ENCODE measurements around the gene GNAS. TPM values are rescaled to one million over a fixed set of nuclear protein-coding genes. Genes with fewer than 3 reads are reported as not detected.

The GNAS gene
- polyA plus RNA-seq, 4 donors, result 1,952 to 2,271 (median 2,027) TPM

DNA sequence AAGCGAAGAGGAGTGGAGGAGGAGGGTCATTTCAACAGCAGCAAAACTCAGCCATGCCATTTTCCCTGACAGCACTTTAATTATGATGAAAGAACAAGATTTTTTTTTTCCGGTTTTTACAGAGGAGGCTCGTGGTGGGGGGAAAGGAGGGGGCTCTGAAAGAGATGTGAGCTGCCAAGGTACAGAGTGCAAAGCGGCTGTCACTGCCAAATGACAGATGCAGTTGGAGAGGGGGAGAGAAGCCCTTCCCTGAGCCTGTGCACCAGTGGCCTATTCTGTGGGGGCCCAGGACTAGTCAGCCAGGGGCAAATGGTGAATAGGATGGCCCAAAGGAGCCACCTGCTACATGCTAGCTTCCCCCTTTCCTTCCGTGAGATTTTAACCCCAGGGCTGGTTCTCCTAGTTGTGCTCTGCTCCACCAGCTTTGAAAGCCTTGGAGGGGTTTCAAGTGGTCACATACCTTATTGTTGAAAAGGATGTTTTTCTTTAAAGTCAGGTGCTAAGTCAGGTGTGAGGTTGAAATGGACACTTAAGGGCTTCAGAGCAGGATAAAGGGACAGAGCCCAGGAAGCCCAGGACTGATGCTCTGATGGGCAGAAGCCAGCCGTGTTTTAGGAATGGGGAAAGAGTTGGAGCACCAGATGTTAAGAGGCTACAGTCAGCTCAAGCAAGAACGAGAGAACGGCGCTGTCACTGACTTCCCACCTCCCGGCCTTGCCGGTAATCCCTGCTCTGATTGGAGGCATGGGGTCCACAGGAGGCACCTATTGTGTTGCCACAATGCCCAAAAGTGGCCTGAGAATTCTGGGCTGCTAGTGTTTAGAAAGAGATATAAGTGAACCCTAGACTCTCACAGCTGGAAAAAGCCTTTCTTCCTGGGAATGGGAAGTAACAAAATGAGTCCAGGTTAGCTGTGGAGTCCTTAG lies 24.8 kb downstream of the GNAS start:
- no peak for DNase-seq (ENCODE audit: low read depth in 4 of 4, low spot score in 3 of 4)

DNA sequence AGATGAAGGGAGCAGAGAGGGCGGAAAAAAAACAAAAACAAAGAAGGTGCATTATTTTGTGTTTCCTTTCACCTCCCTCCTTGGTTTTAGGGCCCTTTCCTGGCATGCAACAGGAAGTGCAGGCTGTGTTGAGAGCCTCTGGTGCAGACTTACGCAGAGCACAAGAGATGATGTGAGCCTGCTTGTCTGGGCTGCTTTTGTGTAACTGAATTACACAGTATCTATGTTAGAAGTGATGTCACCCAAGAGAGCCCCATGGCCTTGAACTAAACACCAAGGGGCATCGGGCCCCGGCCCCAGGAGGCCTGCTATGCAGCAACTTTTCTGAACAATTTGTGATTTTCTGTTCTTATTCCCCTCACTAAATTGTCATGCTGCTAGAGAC lies 25.5 kb downstream of the GNAS start:
- DNase-seq (ENCODE audit: low read depth in 4 of 4, low spot score in 3 of 4), result no peak

DNA sequence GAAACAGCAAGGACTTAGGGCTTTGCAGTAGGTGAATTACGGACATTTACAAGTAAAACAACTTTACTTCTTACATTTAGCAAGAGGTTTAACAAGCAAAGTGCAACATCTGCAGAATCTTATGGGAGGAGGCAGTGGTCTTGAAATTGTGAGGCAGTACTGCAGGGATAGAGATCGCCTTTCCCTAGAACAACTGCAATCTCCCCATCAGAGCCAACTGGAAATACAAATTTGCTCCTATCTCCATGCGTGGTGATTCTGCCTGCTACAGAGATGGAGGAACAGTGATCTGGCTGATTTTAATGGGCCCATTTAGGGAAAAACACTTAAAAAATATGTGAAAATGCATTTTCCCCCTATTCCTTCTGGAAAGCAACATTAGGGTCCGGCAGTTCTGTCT lies 25.9 kb downstream of the GNAS start:
- DNase-seq (ENCODE audit: low read depth in 4 of 4, low spot score in 3 of 4), result no peak

DNA sequence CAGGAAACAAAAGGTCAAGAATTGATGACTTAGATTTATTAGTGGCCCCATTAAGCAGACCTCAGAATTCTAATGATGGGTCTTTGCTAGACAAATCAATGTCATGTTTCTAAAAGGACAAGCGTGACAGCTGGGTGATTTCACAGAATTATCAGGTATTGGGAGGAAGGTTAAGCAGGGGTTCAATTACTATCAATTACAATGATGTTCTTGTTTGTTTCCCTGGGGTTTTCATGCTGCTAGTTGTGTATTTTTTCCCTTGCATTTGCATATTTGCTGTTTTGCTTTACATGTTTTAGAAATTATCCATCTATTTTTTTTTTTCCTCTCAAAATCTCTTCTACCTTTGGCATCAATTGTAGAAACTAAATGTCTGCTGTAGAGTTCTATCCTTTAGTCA lies 27.9 kb downstream of the GNAS start:
- no peak for DNase-seq (ENCODE audit: low read depth in 4 of 4, low spot score in 3 of 4)

DNA sequence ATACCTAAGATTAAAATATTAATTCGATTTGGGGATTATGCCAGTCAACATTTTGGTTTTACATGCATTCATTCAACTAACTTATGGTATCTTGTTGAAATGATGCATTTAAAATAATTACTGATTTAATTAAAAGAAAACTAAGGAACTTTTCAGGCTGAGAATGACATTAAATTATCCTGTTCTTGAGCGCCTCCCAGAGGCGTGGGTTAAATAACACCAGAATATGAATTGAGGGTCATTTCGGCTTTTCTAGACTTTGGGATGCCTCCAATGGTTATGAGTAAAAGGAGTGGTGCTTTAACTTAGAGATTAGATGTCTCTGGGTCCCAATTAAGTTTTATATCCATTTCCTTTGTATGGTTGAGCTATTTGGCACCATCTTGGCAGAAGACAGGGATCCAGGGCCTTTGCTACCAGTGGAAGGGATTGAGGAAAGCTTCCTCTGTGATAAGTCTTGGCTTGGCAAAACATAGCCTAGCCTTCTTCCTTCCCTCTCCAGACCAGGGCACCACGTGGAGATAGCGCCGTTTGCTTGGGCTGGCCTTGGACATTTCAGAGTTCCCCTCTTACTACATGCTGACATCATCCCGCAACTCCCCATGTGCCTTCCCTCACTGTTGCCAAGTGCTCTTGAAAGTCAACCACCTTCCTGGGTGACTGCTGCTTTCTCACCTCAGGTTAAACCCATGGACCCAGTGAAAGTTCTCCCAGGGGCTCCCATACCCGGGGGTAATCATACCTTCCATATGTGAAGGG lies 28.7 kb downstream of the GNAS start:
- no peak for DNase-seq (ENCODE audit: low read depth in 4 of 4, low spot score in 3 of 4)

DNA sequence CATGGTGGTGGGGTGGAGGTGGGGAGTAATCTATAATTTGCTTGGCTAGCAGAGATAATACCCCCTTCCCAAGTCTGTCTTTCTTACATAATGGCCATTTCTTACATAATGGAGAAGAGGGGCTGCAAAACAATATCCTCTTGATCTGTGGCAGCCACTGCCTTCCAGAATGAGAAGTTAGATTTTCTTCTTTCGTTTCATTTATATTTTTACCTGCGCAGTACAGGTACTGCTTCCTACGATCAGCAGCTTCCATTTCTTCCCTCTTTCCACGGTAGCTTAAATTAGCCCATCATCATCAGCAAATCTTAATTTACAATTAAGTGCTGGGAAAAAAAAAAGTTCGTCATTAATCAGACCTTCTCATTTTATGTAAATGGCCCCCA lies 30.2 kb downstream of the GNAS start:
- DNase-seq (ENCODE audit: low read depth in 4 of 4, low spot score in 3 of 4), result no peak

DNA sequence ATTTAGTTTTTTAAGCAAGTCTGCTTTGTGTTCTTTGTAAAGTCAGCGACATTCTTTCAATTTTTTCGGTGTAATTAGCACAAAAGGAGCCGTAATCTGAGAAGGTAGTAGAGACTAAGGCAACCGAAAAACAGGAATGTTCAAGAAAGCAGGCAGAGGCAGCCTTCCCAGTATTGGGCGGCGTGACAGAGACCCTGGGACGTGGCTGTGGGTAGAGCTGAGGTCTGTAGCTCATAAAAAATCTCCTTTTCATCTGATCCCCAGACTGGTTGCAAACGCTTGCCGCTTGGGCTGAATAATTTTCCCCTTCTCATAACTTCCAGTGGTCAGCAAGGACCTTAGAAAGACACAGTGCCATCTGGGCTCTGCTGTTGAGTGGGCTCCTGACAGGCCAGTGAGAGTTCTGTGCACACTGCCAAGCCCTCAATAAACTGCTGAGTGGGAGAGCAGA lies 30.8 kb downstream of the GNAS start:
- DNase-seq (ENCODE audit: low read depth in 4 of 4, low spot score in 3 of 4), result no peak

DNA sequence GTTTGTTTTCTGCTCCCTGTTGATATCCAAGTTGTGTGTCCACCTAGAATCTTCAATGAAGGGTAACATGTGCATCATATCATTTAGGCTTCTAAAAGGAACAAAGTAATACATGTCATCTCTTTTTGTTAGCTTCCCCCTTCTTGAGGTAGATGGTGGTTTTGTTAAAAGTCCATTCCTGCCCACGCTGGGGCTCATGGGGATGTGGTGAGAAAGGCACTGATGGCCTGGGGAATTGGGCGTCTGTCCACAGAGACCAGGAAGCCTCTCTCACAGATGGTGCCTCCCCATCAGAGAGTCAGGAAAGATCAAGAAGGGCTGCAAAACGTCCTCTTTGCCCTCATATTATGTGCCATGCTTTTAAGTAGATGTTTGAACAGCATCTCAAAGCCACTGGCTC lies 32.5 kb downstream of the GNAS start:
- no peak for DNase-seq (ENCODE audit: low read depth in 4 of 4, low spot score in 3 of 4)

DNA sequence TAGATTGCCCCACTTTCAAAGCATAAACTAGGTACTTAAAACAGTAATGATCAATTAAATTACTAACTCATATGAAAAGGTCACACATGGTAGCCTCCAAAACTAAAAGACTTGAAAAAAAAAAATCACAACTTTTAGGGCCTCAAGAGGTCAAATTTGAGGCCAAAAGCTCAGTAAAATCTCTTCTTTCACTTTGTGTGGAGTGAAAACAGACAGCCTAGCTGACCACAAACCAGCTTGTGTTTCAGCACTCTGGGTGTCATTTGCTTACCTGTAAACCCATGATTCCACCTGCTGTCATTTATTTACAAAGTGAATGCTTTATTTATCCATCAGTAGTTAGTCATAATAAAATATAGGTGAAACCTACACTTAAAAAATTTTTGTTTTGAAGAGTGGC lies 34.0 kb downstream of the GNAS start:
- DNase-seq (ENCODE audit: low read depth in 4 of 4, low spot score in 3 of 4), result no peak

DNA sequence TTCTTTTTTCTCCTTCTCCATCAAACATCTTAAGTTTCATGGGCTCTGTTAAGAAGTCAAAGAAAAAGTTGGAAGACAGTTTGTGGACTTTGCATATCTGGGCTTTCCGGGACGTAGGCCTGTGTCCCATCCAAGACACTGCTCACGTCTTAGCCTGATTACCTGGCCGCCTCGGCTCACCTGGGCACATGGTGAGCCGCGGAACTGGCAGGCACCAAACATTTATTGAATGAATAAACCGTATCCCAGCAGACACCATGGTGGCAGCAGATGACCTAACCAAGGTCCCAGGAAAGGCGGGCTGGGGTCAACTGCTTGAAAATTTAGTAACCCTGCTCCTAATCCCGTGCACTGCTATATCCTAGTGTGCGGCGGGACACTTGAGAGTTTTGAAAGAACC lies 35.6 kb downstream of the GNAS start:
- no peak for DNase-seq (ENCODE audit: low read depth in 4 of 4, low spot score in 3 of 4)

DNA sequence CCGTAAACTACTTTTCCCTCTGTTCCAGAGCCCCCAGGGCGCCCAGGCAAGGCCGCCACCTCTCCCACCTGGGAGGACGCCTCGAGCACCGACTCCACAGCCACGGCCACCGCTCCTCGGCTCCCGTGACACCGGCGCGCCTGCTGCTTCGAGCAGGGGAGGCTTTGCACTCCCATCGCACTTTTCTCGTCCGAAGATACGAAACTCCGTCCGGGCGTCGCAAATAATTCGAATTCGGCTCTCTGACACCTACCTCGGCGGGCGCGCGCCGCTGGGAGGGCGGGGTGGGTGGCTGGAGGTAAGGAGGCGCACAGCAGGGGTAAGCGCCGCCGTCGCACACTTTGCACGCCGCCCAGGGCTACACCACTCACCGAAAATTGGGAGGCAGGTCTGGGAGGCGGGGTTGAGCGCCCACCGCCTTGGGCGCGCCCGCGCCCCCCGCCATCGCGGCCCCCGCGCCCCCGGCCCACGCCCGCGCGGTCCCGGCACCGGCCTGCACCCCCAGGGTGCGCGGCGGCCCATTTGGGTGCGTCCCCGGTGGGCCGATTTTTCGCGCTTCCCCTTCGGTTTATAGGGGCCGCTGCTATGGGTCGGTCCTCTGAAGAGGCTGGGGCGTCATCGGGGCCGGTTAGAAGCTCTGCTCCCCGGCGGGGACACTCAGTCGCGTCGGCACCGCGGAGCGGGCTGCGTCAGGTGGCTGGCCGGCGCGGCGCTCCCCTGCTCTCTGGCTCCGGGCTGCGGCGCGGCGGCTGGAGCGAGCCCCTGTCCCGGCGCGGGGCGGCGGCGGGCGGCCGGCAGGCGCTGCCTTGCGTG lies 36.2 kb downstream of the GNAS start:
- peak in 1 of 4 donors; percentile 54 for DNase-seq (ENCODE audit: low read depth in 4 of 4, low spot score in 3 of 4)

DNA sequence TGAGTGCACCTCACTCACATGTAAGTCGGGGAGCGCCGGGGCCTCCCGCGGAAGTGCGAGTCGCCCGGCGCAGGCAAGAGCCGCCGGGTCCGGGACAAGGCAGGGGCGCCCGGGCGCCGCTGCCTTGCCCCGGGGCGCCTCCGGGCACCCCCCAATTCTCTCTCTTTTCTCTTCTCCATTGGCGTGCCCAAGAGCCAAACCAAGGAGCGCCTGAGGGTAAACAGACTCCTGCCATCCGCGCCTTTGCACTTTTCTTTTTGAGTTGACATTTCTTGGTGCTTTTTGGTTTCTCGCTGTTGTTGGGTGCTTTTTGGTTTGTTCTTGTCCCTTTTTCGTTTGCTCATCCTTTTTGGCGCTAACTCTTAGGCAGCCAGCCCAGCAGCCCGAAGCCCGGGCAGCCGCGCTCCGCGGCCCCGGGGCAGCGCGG lies 36.8 kb downstream of the GNAS start:
- no peak for DNase-seq (ENCODE audit: low read depth in 4 of 4, low spot score in 3 of 4)

DNA sequence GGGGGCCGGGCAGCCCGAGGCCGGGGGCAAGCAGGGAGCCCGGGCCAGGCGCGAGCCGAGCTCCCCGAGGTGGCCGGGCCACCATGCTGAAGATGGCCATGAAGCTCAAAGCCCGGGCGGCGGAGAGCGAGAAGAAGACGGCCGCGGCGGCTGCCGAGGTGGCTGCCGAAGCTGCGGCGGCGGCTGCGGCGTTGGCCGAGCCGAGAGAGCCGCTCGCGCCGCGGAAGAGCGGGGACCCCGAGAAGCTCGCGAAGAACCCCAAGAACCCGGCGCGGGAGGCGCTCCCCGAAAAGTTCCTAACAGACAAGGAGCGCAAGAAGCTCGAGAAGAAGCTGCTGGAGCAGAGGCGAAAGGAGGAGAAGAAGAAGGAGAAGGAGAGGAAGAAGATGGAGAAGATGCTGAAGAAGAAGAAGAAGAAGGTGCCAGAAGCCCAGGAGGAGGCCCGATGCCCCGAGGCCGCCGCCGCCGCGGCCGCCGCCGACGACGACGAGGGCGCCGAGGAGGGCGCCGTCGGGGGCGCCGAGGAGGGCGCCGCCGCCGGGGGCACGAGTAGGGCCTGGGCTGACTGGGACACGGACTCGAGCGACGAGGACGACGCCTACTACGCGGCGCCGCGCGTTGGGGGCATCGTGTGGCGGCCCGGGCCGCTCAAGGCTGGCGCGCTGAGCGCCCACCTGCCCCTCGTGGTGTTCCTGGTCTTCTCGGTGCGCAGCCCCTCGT lies 37.4 kb downstream of the GNAS start:
- DNase-seq (ENCODE audit: low read depth in 4 of 4, low spot score in 3 of 4), result no peak

DNA sequence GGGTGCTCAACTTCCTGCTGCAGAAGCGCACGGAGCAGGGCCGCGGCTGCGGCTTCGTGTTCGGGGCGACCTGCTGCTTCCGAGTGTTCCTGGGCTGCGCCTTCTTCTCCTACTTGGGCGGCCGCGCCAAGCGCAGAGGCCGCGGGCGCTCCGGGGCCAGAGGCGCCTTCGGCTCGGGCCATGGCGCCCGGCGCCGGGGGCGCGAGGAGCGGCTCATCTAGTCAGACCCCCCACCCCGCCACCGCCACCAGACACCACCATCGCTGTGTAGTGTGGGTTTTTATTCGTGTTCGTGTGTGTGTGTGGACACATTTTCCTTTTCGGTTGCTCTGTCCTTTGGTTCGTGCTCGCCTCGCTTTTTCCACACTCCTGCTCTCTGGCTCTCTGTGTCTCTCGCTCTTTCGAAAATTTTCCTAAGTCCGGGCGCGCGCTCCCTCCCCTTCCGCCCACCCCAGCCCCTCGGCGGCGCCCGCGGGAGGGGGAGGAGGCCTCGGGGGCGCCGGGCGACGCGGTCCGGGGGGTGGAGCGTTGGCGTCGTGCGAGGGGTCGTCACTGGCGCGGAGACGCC lies 38.1 kb downstream of the GNAS start:
- DNase-seq (ENCODE audit: low read depth in 4 of 4, low spot score in 3 of 4), result peak in 2 of 4 donors; percentile 89 to 91

DNA sequence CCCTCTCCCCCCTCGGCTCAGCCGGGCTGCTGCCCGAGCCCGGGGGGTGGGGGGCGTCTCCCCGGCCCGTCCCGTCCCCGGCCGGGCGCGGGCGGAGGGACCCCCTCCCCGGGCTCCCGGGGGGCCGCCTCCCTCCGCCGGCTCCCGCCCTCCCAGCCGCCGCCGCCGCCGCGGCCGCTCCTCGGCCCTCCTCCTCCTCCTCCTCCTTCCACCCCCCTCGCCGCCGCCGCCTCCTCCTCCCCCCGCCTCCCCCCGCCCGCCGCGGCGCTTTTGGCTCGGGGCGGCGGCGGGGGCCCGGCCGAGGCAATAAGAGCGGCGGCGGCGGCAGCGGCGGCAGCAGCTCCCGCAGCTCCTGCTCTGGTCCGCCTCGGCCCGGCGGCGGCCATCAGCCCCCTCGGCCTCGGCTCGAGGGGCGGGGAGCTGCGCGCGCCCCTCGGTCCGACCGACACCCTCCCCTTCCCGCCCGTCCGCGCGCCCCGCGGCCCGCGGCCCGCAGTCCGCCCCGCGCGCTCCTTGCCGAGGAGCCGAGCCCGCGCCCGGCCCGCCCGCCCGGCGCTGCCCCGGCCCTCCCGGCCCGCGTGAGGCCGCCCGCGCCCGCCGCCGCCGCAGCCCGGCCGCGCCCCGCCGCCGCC lies 38.7 kb downstream of the GNAS start:
- peak in 1 of 4 donors; percentile 85 for DNase-seq (ENCODE audit: low read depth in 4 of 4, low spot score in 3 of 4)

DNA sequence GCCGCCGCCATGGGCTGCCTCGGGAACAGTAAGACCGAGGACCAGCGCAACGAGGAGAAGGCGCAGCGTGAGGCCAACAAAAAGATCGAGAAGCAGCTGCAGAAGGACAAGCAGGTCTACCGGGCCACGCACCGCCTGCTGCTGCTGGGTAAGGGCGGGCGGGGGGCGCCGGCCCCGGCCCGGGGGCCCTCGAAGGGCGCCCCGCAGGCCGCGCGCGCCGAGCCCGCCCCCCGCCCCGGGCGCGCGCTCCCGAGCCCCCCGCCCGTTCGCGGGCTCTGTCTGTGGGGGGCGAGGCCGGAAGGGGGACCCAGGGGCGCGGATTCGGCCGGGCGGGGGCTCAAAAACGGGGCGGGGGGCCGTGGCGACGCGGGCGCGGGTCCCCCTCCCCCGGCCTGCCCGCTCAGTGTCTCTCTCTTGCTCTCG lies 39.2 kb downstream of the GNAS start:
- no peak for DNase-seq (ENCODE audit: low read depth in 4 of 4, low spot score in 3 of 4)

DNA sequence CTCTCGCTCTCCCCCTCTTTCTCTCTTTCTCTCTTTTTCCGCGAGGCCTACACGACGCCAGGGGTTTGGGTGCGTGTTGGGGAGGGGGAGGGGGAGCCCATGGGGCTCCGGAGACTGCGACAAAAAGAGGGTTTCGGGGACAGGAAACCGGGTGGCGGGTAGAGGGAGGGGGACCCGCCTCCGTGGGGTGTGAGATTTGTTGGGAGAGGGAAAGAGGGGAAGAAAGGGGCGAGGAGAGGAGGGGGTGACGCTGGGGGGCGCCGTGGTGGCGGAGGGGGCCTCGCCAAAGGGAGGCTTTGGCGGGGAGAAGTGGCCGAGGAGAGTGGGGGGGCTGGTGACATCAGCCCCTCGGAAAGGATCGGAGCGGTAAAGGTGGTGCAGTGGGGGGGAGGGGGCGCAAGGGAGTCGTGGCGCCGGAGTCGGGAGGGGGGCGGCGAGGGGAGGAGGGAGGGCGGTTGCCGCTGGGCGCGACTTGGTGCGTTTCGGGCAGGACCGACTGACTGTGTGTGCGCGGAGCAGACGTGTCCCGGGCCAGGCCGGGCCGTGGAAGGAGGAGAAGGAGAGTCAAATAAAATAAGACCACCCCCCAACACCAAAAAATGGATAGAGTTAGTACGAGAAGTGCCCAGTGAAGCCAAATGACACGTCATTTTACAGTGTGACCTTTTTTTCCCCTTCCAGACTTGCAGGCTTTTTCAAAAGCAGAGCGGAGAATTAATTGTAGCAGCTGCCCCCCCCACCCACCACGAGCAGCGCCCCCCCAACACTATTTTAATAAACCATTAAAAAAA lies 39.8 kb downstream of the GNAS start:
- DNase-seq (ENCODE audit: low read depth in 4 of 4, low spot score in 3 of 4), result peak in 1 of 4 donors; percentile 52

DNA sequence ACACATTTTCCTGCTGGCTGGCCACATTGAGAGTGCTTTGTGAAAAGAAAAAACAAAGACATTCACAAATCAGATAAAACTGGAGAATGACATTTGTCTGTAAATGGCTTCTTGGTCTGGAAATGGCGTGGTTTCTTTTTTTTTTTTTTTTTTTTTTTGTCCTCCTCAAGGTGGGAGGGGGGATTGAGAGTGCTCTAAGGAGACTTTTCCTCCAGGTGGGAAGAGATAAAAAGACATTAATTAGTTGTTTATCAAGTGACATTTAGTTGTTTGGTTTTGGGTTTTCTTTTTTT lies 40.4 kb downstream of the GNAS start:
- no peak for DNase-seq (ENCODE audit: low read depth in 4 of 4, low spot score in 3 of 4)
